Measurements from ENCODE around the gene THSD4.

Gene THSD4

GRCh38 chr15:71221417-71221816 is 106.1 kb downstream of the THSD4 start:
- DNase-seq (ENCODE audit: low read depth) = no peak
- H3K4me3 ChIP-seq (ENCODE audit: control insufficient read depth, low read depth, low read length) = no peak overlapping the region
- TF ChIP-seq, protein P1, sequence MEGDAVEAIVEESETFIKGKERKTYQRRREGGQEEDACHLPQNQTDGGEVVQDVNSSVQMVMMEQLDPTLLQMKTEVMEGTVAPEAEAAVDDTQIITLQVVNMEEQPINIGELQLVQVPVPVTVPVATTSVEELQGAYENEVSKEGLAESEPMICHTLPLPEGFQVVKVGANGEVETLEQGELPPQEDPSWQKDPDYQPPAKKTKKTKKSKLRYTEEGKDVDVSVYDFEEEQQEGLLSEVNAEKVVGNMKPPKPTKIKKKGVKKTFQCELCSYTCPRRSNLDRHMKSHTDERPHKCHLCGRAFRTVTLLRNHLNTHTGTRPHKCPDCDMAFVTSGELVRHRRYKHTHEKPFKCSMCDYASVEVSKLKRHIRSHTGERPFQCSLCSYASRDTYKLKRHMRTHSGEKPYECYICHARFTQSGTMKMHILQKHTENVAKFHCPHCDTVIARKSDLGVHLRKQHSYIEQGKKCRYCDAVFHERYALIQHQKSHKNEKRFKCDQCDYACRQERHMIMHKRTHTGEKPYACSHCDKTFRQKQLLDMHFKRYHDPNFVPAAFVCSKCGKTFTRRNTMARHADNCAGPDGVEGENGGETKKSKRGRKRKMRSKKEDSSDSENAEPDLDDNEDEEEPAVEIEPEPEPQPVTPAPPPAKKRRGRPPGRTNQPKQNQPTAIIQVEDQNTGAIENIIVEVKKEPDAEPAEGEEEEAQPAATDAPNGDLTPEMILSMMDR (conservative IDR thresholded peaks at IDR 0.05; ENCODE audit: control insufficient read depth, insufficient read depth, low read depth, low read length) = no peak

- DNase-seq (ENCODE audit: low read depth) = no peak
- no peak overlapping the region for H3K4me3 ChIP-seq (ENCODE audit: control insufficient read depth, low read depth, low read length)
- TF ChIP-seq, protein P1 (conservative IDR thresholded peaks at IDR 0.05; ENCODE audit: control insufficient read depth, insufficient read depth, low read depth, low read length) = no peak
Observed at GRCh38 chr15:71223516-71223915, 108.2 kb downstream of the THSD4 start.

DNA sequence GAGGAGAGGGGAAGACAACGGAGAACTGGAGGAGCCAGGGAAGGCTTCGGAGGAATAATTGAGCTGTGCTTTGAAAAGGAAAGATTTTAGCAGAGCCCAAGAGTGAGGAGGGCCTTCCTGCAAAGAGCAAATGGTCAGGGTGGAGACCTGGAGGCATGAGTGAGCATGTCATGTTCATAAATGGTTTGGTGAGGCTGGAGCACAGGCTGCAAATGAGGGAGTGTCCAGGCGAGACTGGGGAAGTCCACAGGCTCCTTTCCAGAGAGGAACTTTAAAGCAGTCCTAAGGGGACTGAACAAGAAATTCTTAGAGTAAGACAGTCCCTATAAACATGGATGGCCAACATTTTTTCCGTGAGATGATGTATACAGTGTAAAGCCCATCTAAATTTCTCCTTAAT is 108.8 kb downstream of the THSD4 start:
- no peak for DNase-seq (ENCODE audit: low read depth)
- TF ChIP-seq, protein P1 (conservative IDR thresholded peaks at IDR 0.05; ENCODE audit: control insufficient read depth, insufficient read depth, low read depth, low read length) = no peak
- H3K4me3 ChIP-seq (ENCODE audit: control insufficient read depth, low read depth, low read length) = no peak overlapping the region

- no peak overlapping the region for H3K4me3 ChIP-seq (ENCODE audit: control insufficient read depth, low read depth, low read length)
- TF ChIP-seq, protein P1 (conservative IDR thresholded peaks at IDR 0.05; ENCODE audit: control insufficient read depth, insufficient read depth, low read depth, low read length) = no peak
- no peak for DNase-seq (ENCODE audit: low read depth)
Observed at GRCh38 chr15:71225851-71226250, 110.6 kb downstream of the THSD4 start.

GRCh38 chr15:71226536-71227455 is 111.5 kb downstream of the THSD4 start:
- DNase-seq (ENCODE audit: low read depth) = no peak
- no peak overlapping the region for H3K4me3 ChIP-seq (ENCODE audit: control insufficient read depth, low read depth, low read length)
- TF ChIP-seq, protein P1 (conservative IDR thresholded peaks at IDR 0.05; ENCODE audit: control insufficient read depth, insufficient read depth, low read depth, low read length) = no peak

GRCh38 chr15:71228403-71228802 is 113.1 kb downstream of the THSD4 start:
- no peak overlapping the region for H3K4me3 ChIP-seq (ENCODE audit: control insufficient read depth, low read depth, low read length)
- no peak for DNase-seq (ENCODE audit: low read depth)
- TF ChIP-seq, protein P1 (conservative IDR thresholded peaks at IDR 0.05; ENCODE audit: control insufficient read depth, insufficient read depth, low read depth, low read length) = no peak
